ENCODE data around the gene CA7. TPM values are rescaled to one million over a fixed set of nuclear protein-coding genes. Genes with fewer than 3 reads are reported as not detected.
A peak's percentile ranks its signal among the peaks of the same experiment; 100 is the strongest.

The CA7 gene
- not detected for total RNA-seq

DNA sequence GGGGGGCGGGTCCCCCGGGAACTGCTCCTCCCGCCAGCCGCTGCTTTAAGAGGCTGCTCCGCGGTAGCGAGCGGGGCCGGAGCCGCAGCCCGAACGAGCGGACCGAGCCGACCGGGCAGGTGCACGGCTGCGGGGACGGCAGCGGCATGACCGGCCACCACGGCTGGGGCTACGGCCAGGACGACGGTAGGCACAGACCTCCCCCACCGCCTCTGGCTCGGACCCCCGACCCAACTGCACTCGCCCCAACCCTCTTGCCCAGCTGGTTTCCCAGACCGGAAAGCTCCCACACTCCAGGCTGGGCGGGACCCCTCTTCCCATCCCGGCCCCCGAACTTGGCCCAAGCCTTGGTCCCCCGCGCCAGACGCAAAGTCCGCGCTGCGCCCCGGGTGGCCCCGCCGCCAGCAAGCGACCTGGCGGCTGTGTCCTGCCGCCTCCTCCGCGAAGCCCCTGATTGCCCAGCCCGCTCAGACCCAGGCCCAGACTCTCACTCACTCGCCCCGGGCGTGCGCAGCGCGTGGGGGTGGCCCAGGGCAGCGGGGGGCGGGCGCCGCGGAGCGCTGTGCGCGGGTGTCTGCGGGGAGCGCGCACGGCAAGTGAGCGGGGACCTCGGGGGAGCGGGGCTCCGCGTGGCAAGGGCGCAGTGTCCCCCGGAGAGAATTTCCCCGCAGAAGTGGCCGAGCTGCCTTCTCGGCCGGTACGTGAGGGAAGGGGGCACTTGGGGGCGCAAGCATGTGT is at the start of gene CA7:
TSS of gene CA7 (plus strand) at position 73 of the 738 bp plus-strand sequence. CDS start at position 147, 74 bp downstream.
- peak; percentile 44 for ATAC-seq (ENCODE audit: low FRiP score)
- TF ChIP-seq, protein P1, sequence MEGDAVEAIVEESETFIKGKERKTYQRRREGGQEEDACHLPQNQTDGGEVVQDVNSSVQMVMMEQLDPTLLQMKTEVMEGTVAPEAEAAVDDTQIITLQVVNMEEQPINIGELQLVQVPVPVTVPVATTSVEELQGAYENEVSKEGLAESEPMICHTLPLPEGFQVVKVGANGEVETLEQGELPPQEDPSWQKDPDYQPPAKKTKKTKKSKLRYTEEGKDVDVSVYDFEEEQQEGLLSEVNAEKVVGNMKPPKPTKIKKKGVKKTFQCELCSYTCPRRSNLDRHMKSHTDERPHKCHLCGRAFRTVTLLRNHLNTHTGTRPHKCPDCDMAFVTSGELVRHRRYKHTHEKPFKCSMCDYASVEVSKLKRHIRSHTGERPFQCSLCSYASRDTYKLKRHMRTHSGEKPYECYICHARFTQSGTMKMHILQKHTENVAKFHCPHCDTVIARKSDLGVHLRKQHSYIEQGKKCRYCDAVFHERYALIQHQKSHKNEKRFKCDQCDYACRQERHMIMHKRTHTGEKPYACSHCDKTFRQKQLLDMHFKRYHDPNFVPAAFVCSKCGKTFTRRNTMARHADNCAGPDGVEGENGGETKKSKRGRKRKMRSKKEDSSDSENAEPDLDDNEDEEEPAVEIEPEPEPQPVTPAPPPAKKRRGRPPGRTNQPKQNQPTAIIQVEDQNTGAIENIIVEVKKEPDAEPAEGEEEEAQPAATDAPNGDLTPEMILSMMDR (IDR thresholded peaks at IDR 0.05): no peak

DNA sequence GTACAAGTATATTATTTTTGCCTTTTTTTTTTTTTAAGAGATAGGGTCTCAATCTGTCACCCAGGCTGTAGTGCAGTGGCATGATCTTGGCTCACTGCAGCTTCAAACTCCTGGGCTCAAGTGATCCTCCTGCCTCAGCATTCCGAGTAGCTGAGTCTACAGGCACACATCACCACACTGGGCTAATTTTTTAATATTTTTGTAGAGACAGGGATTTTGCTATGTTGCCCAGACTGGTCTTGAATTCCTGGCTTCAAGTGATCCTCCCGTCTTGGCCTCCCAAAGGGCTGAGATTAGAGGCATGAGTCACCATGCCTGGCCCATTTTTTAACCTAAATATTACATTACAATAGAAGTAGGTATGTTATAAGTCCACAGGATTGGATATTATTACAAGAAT is 46.1 kb upstream of the CA7 start:
- no peak for DNase-seq (ENCODE audit: low spot score)
- no peak for ATAC-seq (ENCODE audit: low FRiP score)
- TF ChIP-seq, protein P1 (IDR thresholded peaks at IDR 0.05): no peak

More for the DNA sequence above, at the start of gene CA7:
- DNase-seq (ENCODE audit: low spot score): no peak

DNA sequence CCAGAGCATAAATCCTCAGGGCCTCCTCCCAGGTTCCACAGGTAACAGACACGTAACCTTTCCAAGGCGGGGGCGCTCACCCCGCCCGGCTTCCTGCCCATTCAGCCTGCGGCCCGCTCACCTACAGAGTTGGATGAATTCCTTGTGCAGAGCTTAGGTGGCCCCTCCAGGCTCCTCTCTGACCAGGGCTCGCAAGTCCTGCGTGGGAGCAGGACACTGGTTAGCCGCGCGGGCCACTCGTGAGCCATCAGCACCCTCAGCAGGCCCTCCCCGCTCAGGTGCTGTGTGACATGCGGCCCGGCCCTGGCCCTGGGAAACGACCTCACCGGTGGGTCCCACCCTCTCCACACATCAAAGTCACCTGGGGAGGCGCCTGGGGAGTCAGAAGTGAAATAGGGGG is 43.4 kb upstream of the CA7 start:
- DNase-seq (ENCODE audit: low spot score) (no peak), ATAC-seq (ENCODE audit: low FRiP score) (no peak)
- TF ChIP-seq, protein P1 (IDR thresholded peaks at IDR 0.05): no peak

DNA sequence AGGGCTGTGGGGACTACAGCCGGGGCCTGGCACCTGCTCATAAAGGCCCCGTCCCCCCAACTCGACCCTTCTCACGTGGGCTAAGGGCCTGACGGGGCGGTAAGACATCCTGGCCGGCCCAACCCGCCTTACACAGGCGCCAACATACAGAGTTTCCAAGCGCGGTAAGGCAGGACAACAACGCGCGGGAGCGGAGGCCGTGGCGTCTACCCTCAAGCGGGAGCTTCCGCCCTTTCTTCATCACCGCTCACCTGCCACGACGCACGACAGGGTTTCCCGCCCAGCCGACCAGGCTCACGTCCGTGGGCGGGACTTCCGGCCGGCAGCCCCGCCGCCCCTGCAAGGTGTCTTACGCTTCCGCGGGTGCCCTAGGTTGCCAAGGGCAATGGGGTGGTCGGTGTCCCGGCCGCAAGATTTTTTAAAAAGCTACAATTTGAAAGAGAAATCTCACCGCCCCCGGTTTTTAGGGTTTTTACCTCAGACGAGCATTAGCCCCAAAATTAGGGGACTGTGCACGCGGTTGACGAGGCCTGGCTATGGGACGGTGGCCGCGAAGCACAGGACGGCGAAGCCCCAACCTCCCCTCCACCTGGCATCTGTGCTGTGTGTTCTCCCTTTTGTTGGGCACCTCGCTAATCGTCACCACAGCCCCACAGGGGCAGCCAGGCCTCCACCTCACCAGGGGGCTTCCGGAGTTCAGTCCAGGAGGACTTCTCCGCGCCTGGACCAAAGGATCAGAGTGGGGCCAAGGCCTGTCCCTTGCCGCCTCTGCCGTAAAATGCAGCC is 42.7 kb upstream of the CA7 start, which contains the start of gene TERB1:
TSS of gene TERB1 (minus strand) at position 265 of the 786 bp plus-strand sequence. CDS start 4,786 bp downstream, outside the sequence.
- DNase-seq (ENCODE audit: low spot score): no peak
- ATAC-seq (ENCODE audit: low FRiP score): no peak
- TF ChIP-seq, protein P1 (IDR thresholded peaks at IDR 0.05): no peak

DNA sequence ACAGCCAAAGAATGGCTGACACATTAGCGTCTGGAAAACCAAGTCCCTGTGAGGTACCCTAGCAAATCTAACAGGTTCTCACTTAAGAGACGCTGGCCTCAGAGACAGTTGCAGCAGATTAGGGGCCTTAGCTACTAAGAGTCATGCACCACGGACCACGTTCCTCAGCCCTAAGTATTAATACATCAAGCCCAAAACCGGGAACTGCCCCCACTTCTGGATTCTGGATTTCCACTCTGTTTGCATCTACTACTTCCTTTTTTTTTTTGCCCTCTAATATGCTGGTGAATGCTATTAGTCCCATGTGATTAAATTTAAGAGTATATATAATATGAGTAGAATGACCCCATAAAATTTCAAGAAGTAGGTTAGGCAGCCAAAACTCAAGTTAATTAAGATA is 42.1 kb upstream of the CA7 start:
- no peak for ATAC-seq (ENCODE audit: low FRiP score)
- TF ChIP-seq, protein P1 (IDR thresholded peaks at IDR 0.05): no peak

DNA sequence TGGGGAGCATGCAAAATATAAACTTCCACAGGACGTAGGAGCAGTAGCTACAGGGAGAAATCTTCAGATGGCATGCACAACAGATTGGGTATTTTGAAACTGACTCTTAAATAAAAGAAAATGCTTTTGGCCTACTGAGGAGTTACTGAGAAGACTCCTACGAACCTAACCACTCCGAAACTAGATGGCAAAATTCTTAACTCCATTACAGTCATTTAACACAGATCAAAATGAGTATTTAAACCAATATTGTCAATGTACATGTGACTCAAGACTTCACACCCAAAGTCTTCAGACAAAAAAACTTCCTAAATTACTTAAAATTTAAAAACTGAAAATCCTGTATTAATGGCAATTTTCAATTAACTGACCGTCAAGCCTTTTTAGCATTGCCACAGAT is 34.4 kb upstream of the CA7 start:
- DNase-seq (ENCODE audit: low spot score) (no peak), ATAC-seq (ENCODE audit: low FRiP score) (no peak)
- TF ChIP-seq, protein P1 (IDR thresholded peaks at IDR 0.05): no peak

More for the DNA sequence above, 42.1 kb upstream of the CA7 start:
- DNase-seq (ENCODE audit: low spot score): no peak
